Fibroblast of skin of back (primary cell): ENCODE measurements around the gene TCP11.

ENCODE experiments used
- DNase-seq: peaks from one replicate; pipeline ENCODE4 v3.0.0-alpha.2; 2013

Gene TCP11

GRCh38 chr6:35092362-35093117, 48.6 kb downstream of the TCP11 start:
- peak; percentile 88 for DNase-seq

- DNase-seq = peak; percentile 22
Observed at GRCh38 chr6:35091346-35092083, 49.6 kb downstream of the TCP11 start.

- DNase-seq = no peak
Observed at GRCh38 chr6:35090734-35091133, 50.4 kb downstream of the TCP11 start.

- peak; percentile 90 for DNase-seq
Observed at GRCh38 chr6:35089935-35090505, 51.1 kb downstream of the TCP11 start.

GRCh38 chr6:35089216-35089934, 51.8 kb downstream of the TCP11 start:
- no peak for DNase-seq

- no peak for DNase-seq
Observed at GRCh38 chr6:35088281-35089215, 52.6 kb downstream of the TCP11 start.

- DNase-seq = no peak
Observed at GRCh38 chr6:35087361-35088280, 53.5 kb downstream of the TCP11 start.

- no peak for DNase-seq
Observed at GRCh38 chr6:35086636-35087360, 54.3 kb downstream of the TCP11 start.

- no peak for DNase-seq
Observed at GRCh38 chr6:35086282-35086632, 54.9 kb downstream of the TCP11 start.

- DNase-seq = no peak
Observed at GRCh38 chr6:35085359-35086281, 55.5 kb downstream of the TCP11 start.

GRCh38 chr6:35084511-35085203, 56.5 kb downstream of the TCP11 start:
- no peak for DNase-seq

- no peak for DNase-seq
Observed at GRCh38 chr6:35084041-35084491, 57.1 kb downstream of the TCP11 start.

- no peak for DNase-seq
Observed at GRCh38 chr6:35083507-35083906, 57.6 kb downstream of the TCP11 start.

- no peak for DNase-seq
Observed at GRCh38 chr6:35082733-35083403, 58.3 kb downstream of the TCP11 start.

GRCh38 chr6:35082046-35082732, 59.0 kb downstream of the TCP11 start:
- no peak for DNase-seq

GRCh38 chr6:35081426-35081851, 59.7 kb downstream of the TCP11 start:
- DNase-seq = peak; percentile 47
